OCI-LY3 (cell line): ENCODE data around the gene EPHB2.

Experiments used
- H2AFZ ChIP-seq: fragments of 200-600, 300-600 bp; shearing (Covaris generic); 2 replicates; pipeline ENCODE4 v1.6.0; 2014; ENCODE audit warnings: antibody characterized with exemption, low read depth, low read length
- H3K27ac ChIP-seq: fragments of 200-600, 300-600 bp; sonication (generic); 2 replicates; pipeline ENCODE4 v1.5.1; 2014; ENCODE audit warnings: mild to moderate bottlenecking, low read length, moderate library complexity, mixed read lengths
- H3K27me3 ChIP-seq: fragments of 200-600, 300-600 bp; sonication (generic); 2 replicates; pipeline ENCODE4 v1.6.1; 2014; ENCODE audit warnings: low read depth, low read length, mixed read lengths
- H3K36me3 ChIP-seq: fragments of 200-600, 300-600 bp; sonication (generic); replicated peaks from 2 replicates; pipeline ENCODE3; 2014; ENCODE audit warnings: low read depth, low read length, mixed read lengths
- H3K4me1 ChIP-seq: fragments of 300-600, 200-600 bp; sonication (generic); 2 replicates; pipeline ENCODE4 v1.6.1; 2014; ENCODE audit warnings: low read length, mixed read lengths
- H3K4me2 ChIP-seq: fragments of 200-600, 300-600 bp; sonication (generic); 2 replicates; pipeline ENCODE4 v1.6.1; 2014; ENCODE audit warnings: low read length, mixed read lengths
- H3K4me3 ChIP-seq: fragments of 300-600, 200-600 bp; sonication (generic); 2 replicates; pipeline ENCODE4 v1.5.1; 2014; ENCODE audit warnings: antibody characterized with exemption, mild to moderate bottlenecking, low read length, moderate library complexity
- H3K79me2 ChIP-seq: fragments of 300-600, 200-600 bp; shearing (Covaris generic); 2 replicates; pipeline ENCODE4 v1.6.1; 2014; ENCODE audit warnings: mild to moderate bottlenecking, low read length, mixed read lengths
- H3K9ac ChIP-seq: fragments of 300-600, 200-600 bp; shearing (Covaris generic); 2 replicates; pipeline ENCODE4 v1.6.0; 2014; ENCODE audit warnings: mild to moderate bottlenecking, low read length, moderate library complexity
- H3K9me3 ChIP-seq: fragments of 200-600, 300-600 bp; shearing (Covaris generic); 2 replicates; pipeline ENCODE4 v1.6.1; 2014; ENCODE audit warnings: low read length, mixed read lengths; ENCODE audit not compliant: insufficient read depth
- H4K20me1 ChIP-seq: fragments of 200-600, 300-600 bp; sonication (generic); 2 replicates; pipeline ENCODE4 v1.6.1; 2016; ENCODE audit warnings: low read length, mixed read lengths; ENCODE audit not compliant: insufficient read depth
- CTCF ChIP-seq: fragments of 200-600, 300-600 bp; sonication (generic); IDR thresholded peaks from 2 replicates; pipeline ENCODE4 v1.5.1; 2014; ENCODE audit warnings: antibody characterized with exemption, low read length, low read depth
- EZH2phosphoT487 ChIP-seq: fragments of 200-600 bp; shearing (Covaris generic); IDR thresholded peaks from 2 replicates; pipeline ENCODE4 v1.6.1; 2018; ENCODE audit warnings: antibody characterized with exemption, mixed run types, low read depth

Gene EPHB2

GRCh38 chr1:22957066-22957465 is 246.4 kb downstream of the EPHB2 start:
- no peaks in the 10 kb centered on the region for H3K9me3 ChIP-seq
- H3K4me2 ChIP-seq = no peak overlapping the region
- TF ChIP-seq CTCF (no peak), EZH2phosphoT487 (no peak)
- no peaks in the 10 kb centered on the region for H3K36me3 ChIP-seq
- no peak overlapping the region for H3K4me3 ChIP-seq
- H3K9ac ChIP-seq = no peak overlapping the region
- H4K20me1 ChIP-seq = no peaks in the 10 kb centered on the region
- H3K27ac ChIP-seq = no peak overlapping the region
- no peak overlapping the region for H2AFZ ChIP-seq
- H3K79me2 ChIP-seq = no peaks in the 10 kb centered on the region
- H3K27me3 ChIP-seq = no peaks in the 10 kb centered on the region
- no peaks in the 10 kb centered on the region for H3K4me1 ChIP-seq

GRCh38 chr1:22958556-22958955 is 247.9 kb downstream of the EPHB2 start:
- no peak overlapping the region for H3K4me2 ChIP-seq
- no peak overlapping the region for H3K27ac ChIP-seq
- no peak overlapping the region for H3K4me3 ChIP-seq
- H3K9ac ChIP-seq = no peak overlapping the region
- no peaks in the 10 kb centered on the region for H4K20me1 ChIP-seq
- no peak overlapping the region for H2AFZ ChIP-seq
- H3K4me1 ChIP-seq = peaks cover 7% of the 10 kb centered on the region; the same call in 1 of the 2 replicates
- no peaks in the 10 kb centered on the region for H3K36me3 ChIP-seq
- H3K27me3 ChIP-seq = no peaks in the 10 kb centered on the region
- H3K79me2 ChIP-seq = no peaks in the 10 kb centered on the region
- H3K9me3 ChIP-seq = no peaks in the 10 kb centered on the region
- TF ChIP-seq EZH2phosphoT487 = no peak

GRCh38 chr1:22959545-22960360 is 249.1 kb downstream of the EPHB2 start:
- Histone ChIP-seq H3K9me3 (no peaks in the 10 kb centered on the region), H3K4me3 (no peak overlapping the region), H3K27me3 (no peaks in the 10 kb centered on the region), H3K27ac (no peak overlapping the region), H3K4me2 (no peak overlapping the region), H4K20me1 (no peaks in the 10 kb centered on the region), H3K36me3 (no peaks in the 10 kb centered on the region), H3K4me1 (peaks cover 7% of the 10 kb centered on the region; the same call in 1 of the 2 replicates), H3K9ac (no peak overlapping the region), H2AFZ (no peak overlapping the region), H3K79me2 (no peaks in the 10 kb centered on the region)
- TF ChIP-seq EZH2phosphoT487 (no peak), CTCF (no peak)

GRCh38 chr1:22962558-22962957 is 251.9 kb downstream of the EPHB2 start:
- Histone ChIP-seq H2AFZ (no peak overlapping the region), H3K9me3 (no peaks in the 10 kb centered on the region), H3K9ac (no peak overlapping the region), H3K4me3 (no peak overlapping the region), H3K36me3 (no peaks in the 10 kb centered on the region), H3K4me1 (peaks cover 7% of the 10 kb centered on the region; the same call in 1 of the 2 replicates), H4K20me1 (no peaks in the 10 kb centered on the region), H3K79me2 (no peaks in the 10 kb centered on the region), H3K27ac (no peak overlapping the region), H3K27me3 (no peaks in the 10 kb centered on the region), H3K4me2 (no peak overlapping the region)
- TF ChIP-seq EZH2phosphoT487 (no peak), CTCF (no peak)
